LHCN-M2 (cell line): ENCODE data around the gene COL9A1. TPM values are rescaled to one million over a fixed set of nuclear protein-coding genes. Genes with fewer than 3 reads are reported as not detected.

Source experiments
- DNase-seq: peaks from one replicate; pipeline ENCODE4 v3.0.0-alpha.2; 2012; ENCODE audit warnings: low read depth
- total RNA-seq: library from RNA; depleted of rRNA; stranded (reverse); fragments of >200 nt; gene quantifications from 2 replicates; pipeline ENCODE4 v1.2.3, GENCODE V29; 2014; rRNA removed

COL9A1 gene
- total RNA-seq, 1 experiment from 2014 or later, result not detected

- DNase-seq, result no peak
Observed at GRCh38 chr6:70176842-70177550, 125.9 kb downstream of the COL9A1 start.

- DNase-seq, result no peak
Observed at GRCh38 chr6:70175770-70176169, 127.1 kb downstream of the COL9A1 start.

- no peak for DNase-seq
Observed at GRCh38 chr6:70172252-70172651, 130.6 kb downstream of the COL9A1 start.

GRCh38 chr6:70171236-70171635 lies 131.6 kb downstream of the COL9A1 start:
- no peak for DNase-seq

- no peak for DNase-seq
Observed at GRCh38 chr6:70168681-70169377, 134.1 kb downstream of the COL9A1 start.

Other genes starting within 250 kb of the COL9A1 start
- 7.9 and 8.8 TPM in 2 replicates for gene FAM135A, start 110.4 kb upstream of the COL9A1 start, total RNA-seq